Keratinocyte (primary cell): ENCODE data around the gene ARL6IP5. TPM values are rescaled to one million over a fixed set of nuclear protein-coding genes. Genes with fewer than 3 reads are reported as not detected.

Experiments used
- DNase-seq: peaks from one replicate; pipeline ENCODE4 v3.0.0-alpha.2; 2011; ENCODE audit warnings: low read depth, missing footprints, low spot score
- FAIRE-seq: peaks from 2 replicates; lab custom pipeline; 2011; peaks lifted over from hg19 to GRCh38; lab: Jason Lieb, UNC
- H2AFZ ChIP-seq: 2 replicates; pipeline ENCODE4 v1.6.0; 2012; ENCODE audit warnings: low read length, control low read depth, inconsistent platforms; ENCODE audit not compliant: control insufficient read depth
- H3K27ac ChIP-seq: 2 replicates; pipeline ENCODE4 v1.5.1; 2011; ENCODE audit warnings: low read length; ENCODE audit not compliant: control insufficient read depth, insufficient read depth
- H3K27me3 ChIP-seq: 3 replicates; pipeline ENCODE4 v1.6.0; 2011; ENCODE audit warnings: low read length; ENCODE audit not compliant: control insufficient read depth, insufficient read depth; ENCODE audit errors: extremely low read depth
- H3K36me3 ChIP-seq, 2 experiments: 2 replicates in 1 of 2; 3 replicates in 1 of 2; pipeline ENCODE4 v1.5.1; 2011; ENCODE audit warnings: low read length in 2 of 2, mild to moderate bottlenecking in 1 of 2; ENCODE audit not compliant: control insufficient read depth in 2 of 2, insufficient read depth in 2 of 2; ENCODE audit errors: extremely low read depth in 1 of 2
- H3K4me1 ChIP-seq: 3 replicates; pipeline ENCODE4 v1.5.1; 2011; ENCODE audit warnings: low read length; ENCODE audit not compliant: control insufficient read depth, insufficient read depth; ENCODE audit errors: extremely low read depth
- H3K4me2 ChIP-seq: 3 replicates; pipeline ENCODE4 v1.6.0; 2011; ENCODE audit warnings: low read depth, low read length; ENCODE audit not compliant: control insufficient read depth, insufficient read depth; ENCODE audit errors: extremely low read depth
- H3K4me3 ChIP-seq, 3 experiments: fragments of 200-600 bp in 1 of 3; sonication (generic) in 1 of 3; 2 replicates in 2 of 3; 3 replicates in 1 of 3; pipeline ENCODE4 v1.5.1; 2011 to 2016; ENCODE audit warnings: low read length in 3 of 3, mild to moderate bottlenecking in 3 of 3, control low read depth in 2 of 3, inconsistent platforms in 1 of 3, low read depth in 1 of 3, mixed read lengths in 1 of 3, mixed run types in 1 of 3, moderate library complexity in 1 of 3; ENCODE audit not compliant: control insufficient read depth in 2 of 3, insufficient read depth in 2 of 3; ENCODE audit errors: extremely low read depth in 1 of 3
- H3K79me2 ChIP-seq: 2 replicates; pipeline ENCODE4 v1.6.0; 2012; ENCODE audit warnings: low read length; ENCODE audit not compliant: control insufficient read depth, insufficient read depth
- H3K9ac ChIP-seq: 3 replicates; pipeline ENCODE4 v1.6.0; 2011; ENCODE audit warnings: low read length; ENCODE audit not compliant: control insufficient read depth, insufficient read depth; ENCODE audit errors: extremely low read depth
- H3K9me1 ChIP-seq: 3 replicates; pipeline ENCODE4 v1.6.0; 2011; ENCODE audit warnings: low read length; ENCODE audit not compliant: control insufficient read depth, insufficient read depth; ENCODE audit errors: extremely low read depth
- H3K9me3 ChIP-seq: 2 replicates; pipeline ENCODE4 v1.5.1; 2012; ENCODE audit warnings: low read depth, low read length; ENCODE audit not compliant: control insufficient read depth
- H4K20me1 ChIP-seq: 3 replicates; pipeline ENCODE4 v1.6.0; 2011; ENCODE audit warnings: low read length; ENCODE audit not compliant: control insufficient read depth, insufficient read depth; ENCODE audit errors: extremely low read depth
- CTCF ChIP-seq, 3 experiments: IDR thresholded peaks in 1 of 3; conservative IDR thresholded peaks in 1 of 3; optimal IDR thresholded peaks in 1 of 3; 2 replicates in 2 of 3; 3 replicates in 1 of 3; pipeline versions ENCODE3 to v1.5.1; 2011; ENCODE audit warnings: low read length in 3 of 3, mild to moderate bottlenecking in 3 of 3, moderate library complexity in 2 of 3, control low read depth in 1 of 3, inconsistent platforms in 1 of 3; ENCODE audit not compliant: insufficient read depth in 2 of 3; ENCODE audit errors: extremely low read depth in 1 of 3
- EZH2 ChIP-seq: IDR thresholded peaks from one replicate; pipeline ENCODE4 v1.6.1; 2012; ENCODE audit warnings: inconsistent platforms, mild to moderate bottlenecking, low read length, moderate library complexity
- dilution Hi-C: fragments of 300-500 bp; cut with MboI; formaldehyde crosslinking; loops from one replicate; pipeline ENCODE4 v1.7.0; 2020; ENCODE audit warnings: low sequenced_read_pairs; ENCODE audit not compliant: extremely low pct_ligation_motif_present
- polyA plus RNA-seq, 5 experiments: library from polyadenylated mRNA; depleted of rRNA in 3 of 5; stranded (reverse) in 3 of 5; stranded (forward) in 1 of 5; unstranded in 1 of 5; fragments of >200 nt; gene quantifications; 1 replicate in 1 of 5; 2 replicates in 3 of 5; 3 replicates in 1 of 5; pipeline versions ENCODE4 v1.2.1 to v1.2.3, GENCODE V29; 2011 to 2012; ENCODE audit warnings: missing spikeins in 2 of 5, low read depth in 1 of 5, low replicate concordance in 1 of 5

Gene ARL6IP5
- polyA plus RNA-seq, 1 donor (not counting 4 experiments of a cell fraction or from before 2014, with no cell fraction given) = 112 TPM

- dilution Hi-C loops = no loop called here
- TF ChIP-seq EZH2 = no peak
- TF ChIP-seq CTCF (optimal IDR thresholded peaks at IDR 0.05 in 1 of 3, IDR thresholded peaks at IDR 0.05 in 1 of 3, conservative IDR thresholded peaks at IDR 0.05 in 1 of 3; ENCODE audit: extremely low read depth in 1 of 3, insufficient read depth in 2 of 3, low read length in 3 of 3) = no peak
- no peak for DNase-seq
- Histone ChIP-seq H3K79me2 (no peaks in the 10 kb centered on the region), H4K20me1 (no peaks in the 10 kb centered on the region), H3K9me3 (no peaks in the 10 kb centered on the region), H3K27ac (no peak overlapping the region), H3K27me3 (no peaks in the 10 kb centered on the region), H3K9ac (no peak overlapping the region), H3K4me1 (no peaks in the 10 kb centered on the region), H3K4me3 (no peak overlapping the region), H3K36me3 (no peaks in the 10 kb centered on the region), H3K4me2 (no peak overlapping the region), H3K9me1 (no peaks in the 10 kb centered on the region), H2AFZ (no peak overlapping the region)
- peak; percentile 34 for FAIRE-seq
These were observed 42.3 kb downstream of the ARL6IP5 start for GRCh38 chr3:69126999-69127398.

DNA sequence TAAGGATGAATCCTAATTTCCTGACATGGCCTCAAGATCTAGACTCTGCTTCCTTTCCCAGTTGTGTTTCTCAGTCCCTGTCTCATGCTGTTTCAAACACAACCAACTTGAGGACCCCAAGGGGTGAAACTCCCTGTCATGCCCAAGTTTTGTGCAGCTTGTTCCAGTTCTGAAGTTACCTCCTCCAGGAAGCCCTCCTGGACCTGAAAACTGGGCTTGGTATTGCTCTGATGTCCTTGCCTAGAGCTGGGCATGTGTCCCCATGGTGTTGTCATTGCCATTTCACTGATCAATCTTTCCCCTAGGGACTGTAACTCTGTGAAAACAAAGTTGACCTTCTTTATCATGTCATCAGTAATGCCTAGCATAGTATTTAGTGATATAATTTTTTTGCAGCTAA, 43.8 kb downstream of the ARL6IP5 start:
- Histone ChIP-seq H3K4me2 (no peak overlapping the region), H3K27ac (no peak overlapping the region), H2AFZ (no peak overlapping the region), H3K4me1 (no peaks in the 10 kb centered on the region), H3K79me2 (no peaks in the 10 kb centered on the region), H3K4me3 (no peak overlapping the region), H3K9me1 (no peaks in the 10 kb centered on the region), H3K9ac (no peak overlapping the region), H3K36me3 (no peaks in the 10 kb centered on the region), H3K27me3 (no peaks in the 10 kb centered on the region), H4K20me1 (no peaks in the 10 kb centered on the region), H3K9me3 (no peaks in the 10 kb centered on the region)
- FAIRE-seq (no peak), DNase-seq (no peak)
- dilution Hi-C loops = no loop called here
- TF ChIP-seq CTCF (optimal IDR thresholded peaks at IDR 0.05 in 1 of 3, IDR thresholded peaks at IDR 0.05 in 1 of 3, conservative IDR thresholded peaks at IDR 0.05 in 1 of 3; ENCODE audit: extremely low read depth in 1 of 3, insufficient read depth in 2 of 3, low read length in 3 of 3) (no peak), EZH2 (no peak)
